Fibroblast of skin of back (primary cell): ENCODE measurements around the gene CHID1.

Experiments
- DNase-seq: peaks from one replicate; pipeline ENCODE4 v3.0.0-alpha.2; 2013

Gene CHID1

DNA sequence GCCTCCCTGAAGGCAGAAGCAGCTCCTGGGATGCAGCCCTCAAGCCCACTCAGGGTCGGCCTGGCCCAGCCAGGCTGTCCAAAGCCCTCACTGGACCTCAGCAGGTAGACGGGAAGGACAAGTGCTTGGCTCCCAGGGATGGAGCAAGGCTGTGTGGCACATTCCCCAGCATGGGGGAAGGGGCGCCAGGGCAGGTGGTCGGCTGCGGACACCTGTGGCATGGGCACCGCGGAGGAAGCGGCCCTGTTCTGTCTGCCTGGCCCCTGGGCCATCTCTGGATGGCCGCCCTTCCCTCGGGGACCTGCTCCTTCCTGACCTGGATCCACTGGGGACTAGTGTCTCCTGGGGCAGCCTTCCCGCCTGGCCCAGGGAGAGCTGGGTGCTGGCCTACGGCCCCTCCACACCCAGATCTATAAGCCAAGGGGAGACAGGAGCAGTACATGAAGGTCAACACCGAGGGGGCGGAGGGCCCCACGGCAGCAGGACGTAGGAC lies 26.0 kb downstream of the CHID1 start:
- DNase-seq = no peak

DNA sequence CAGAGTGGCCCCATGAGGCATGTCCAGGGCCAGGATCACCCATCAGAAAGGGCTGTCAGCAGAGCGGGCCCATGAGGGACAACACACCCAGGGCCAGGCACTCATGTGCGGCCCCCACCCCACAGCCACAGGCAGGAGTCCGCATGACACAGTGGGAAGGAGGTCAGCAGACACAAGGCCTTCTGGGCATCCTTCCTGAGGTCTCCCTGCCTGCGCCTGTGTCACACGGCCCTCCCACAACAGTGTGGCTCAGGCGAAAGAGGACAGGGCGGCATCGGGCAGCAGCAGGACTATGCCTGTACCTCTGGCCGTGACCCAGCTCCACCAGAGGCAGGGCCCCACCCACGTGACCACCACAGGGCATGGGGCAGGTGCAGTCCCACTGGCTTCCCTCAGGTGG lies 27.1 kb downstream of the CHID1 start:
- no peak for DNase-seq

DNA sequence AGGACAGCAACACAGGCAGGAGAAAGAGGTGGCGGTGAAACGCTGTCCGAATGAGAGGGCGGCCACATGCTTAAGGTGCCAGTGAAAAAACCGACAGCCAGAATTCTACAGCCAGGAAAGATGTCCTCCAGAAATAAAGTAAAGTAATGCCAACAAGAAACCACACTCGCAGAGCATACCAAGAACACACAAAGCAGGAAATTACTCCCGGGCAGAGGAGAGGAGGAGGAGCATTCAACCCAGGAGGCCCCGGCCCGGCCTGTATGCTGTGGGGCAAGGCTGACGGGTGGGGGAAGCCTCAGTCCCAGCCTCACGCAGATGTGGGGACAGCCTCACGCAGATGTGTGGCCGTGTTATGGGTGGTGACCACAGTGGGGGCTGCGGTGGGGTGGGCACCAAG lies 28.0 kb downstream of the CHID1 start:
- peak; percentile 73 for DNase-seq

GRCh38 chr11:880447-880846 lies 30.2 kb downstream of the CHID1 start:
- no peak for DNase-seq

GRCh38 chr11:877565-877964 lies 33.0 kb downstream of the CHID1 start:
- DNase-seq = no peak

GRCh38 chr11:876545-876944 lies 34.1 kb downstream of the CHID1 start:
- DNase-seq = no peak

DNA sequence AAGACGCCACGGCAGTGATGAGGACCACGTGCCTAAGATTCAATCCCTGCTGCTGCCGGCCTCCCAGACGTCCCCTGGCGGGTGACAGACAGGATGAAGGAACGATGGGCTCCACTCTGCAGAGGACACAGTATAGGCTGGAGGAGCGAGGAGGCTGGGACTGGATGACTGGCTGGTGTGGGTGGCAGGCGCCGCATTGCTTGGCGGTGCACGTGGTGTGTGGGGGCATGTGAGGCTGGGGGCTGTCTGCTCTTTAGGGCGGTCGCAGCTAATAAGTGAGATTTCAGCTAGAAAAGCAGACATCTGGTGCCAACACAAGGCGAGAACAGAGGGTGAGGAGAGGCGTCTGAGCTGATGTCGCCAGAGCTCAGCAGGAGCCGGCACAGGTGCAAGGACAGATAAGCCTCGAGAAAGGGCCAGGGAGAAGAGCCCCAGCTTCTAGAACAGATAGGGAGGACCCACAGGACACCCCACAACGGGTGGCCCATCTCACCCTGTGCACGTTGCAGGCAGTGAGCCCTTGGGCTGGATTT lies 34.8 kb downstream of the CHID1 start:
- no peak for DNase-seq

GRCh38 chr11:875203-875602 lies 35.4 kb downstream of the CHID1 start:
- DNase-seq = no peak

DNA sequence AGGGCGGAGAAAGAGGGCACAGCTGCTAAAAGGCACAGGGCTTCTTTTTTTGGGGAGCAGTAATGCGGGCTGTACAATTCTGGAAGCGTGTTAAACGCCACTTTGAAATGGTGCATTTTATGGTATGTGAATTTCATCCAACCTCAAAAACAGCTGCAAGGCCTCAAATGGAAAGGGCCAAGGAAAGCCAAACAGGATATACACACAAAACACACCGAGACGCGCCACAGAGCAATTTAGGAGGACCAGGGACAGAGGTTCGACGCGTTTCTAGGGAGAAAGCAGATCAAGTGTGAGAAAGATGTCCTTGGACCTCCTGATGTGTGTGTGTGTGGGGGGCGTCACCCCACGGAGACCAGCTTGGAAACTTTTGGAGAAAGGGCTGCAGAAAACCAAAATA lies 36.9 kb downstream of the CHID1 start:
- DNase-seq = no peak

DNA sequence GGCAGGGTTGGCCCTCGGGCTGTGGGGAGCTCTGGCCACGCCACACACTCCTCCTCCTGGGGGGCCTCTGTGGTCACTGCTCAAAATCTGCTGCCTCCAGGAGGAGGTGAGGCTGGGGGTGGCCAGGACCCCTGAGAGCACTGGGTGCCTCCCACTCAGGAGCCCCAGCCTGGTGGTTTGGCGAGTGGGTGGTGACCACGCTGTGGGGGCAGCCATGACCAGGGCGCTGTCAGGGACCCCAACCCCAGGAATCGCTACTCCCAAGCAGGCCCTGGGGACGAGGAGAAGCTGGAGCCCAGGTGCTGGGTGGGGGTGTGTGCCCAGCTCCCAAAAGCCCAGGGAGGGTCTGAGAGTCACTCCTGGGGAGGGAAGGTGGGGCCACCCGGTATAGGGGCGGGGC lies 37.8 kb downstream of the CHID1 start:
- DNase-seq = no peak

DNA sequence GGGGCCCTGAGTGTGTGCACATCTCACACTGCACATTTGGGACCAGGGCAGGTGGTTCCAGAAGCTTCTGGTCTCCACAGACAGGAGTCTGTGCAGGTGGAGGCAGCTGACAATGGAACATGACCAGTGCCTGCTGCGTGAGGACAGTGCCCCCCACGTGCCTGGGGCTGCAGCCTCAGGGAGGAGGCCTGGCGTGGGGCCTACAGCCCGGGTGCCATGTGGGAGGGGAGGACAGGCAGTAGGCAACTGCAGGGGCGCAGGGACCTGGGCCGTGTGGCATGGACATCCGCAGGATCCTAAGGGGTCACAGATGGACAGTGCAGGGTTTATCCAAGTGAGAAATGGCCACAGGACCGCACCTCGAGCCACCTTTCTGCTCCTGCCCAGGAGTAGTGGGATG lies 39.1 kb downstream of the CHID1 start:
- no peak for DNase-seq

- no peak for DNase-seq
Measured at GRCh38 chr11:870418-870817, 40.2 kb downstream of the CHID1 start.

GRCh38 chr11:870127-870413 lies 40.5 kb downstream of the CHID1 start:
- DNase-seq = no peak

GRCh38 chr11:869399-870126 lies 41.0 kb downstream of the CHID1 start:
- DNase-seq = no peak

- no peak for DNase-seq
Measured at GRCh38 chr11:868802-869201, 41.8 kb downstream of the CHID1 start.

GRCh38 chr11:868394-868793 lies 42.2 kb downstream of the CHID1 start:
- DNase-seq = no peak

- DNase-seq = no peak
Measured at GRCh38 chr11:867856-868358, 42.7 kb downstream of the CHID1 start.

- no peak for DNase-seq
Measured at GRCh38 chr11:866481-866880, 44.1 kb downstream of the CHID1 start.

GRCh38 chr11:865462-866430 lies 44.9 kb downstream of the CHID1 start:
- no peak for DNase-seq

DNA sequence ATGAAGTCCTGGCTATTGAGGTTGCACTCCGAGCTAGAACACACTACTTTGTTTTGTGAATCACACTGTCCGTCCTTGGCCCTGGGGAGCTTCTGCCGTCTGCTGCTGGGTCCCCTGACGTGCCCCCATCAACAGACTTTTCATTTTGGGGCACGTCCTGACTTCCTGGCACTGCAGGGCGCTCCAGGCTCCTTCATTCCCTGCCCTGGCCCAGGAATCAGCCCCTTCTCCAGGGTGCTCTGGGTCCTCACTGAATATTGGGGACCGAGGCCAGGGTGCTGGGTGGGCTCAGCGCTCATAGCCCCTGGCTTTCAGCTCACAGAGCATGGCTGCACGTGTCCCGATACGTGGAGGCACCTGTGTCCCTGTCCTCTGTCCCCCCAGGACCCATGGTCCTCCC lies 45.7 kb downstream of the CHID1 start:
- no peak for DNase-seq

DNA sequence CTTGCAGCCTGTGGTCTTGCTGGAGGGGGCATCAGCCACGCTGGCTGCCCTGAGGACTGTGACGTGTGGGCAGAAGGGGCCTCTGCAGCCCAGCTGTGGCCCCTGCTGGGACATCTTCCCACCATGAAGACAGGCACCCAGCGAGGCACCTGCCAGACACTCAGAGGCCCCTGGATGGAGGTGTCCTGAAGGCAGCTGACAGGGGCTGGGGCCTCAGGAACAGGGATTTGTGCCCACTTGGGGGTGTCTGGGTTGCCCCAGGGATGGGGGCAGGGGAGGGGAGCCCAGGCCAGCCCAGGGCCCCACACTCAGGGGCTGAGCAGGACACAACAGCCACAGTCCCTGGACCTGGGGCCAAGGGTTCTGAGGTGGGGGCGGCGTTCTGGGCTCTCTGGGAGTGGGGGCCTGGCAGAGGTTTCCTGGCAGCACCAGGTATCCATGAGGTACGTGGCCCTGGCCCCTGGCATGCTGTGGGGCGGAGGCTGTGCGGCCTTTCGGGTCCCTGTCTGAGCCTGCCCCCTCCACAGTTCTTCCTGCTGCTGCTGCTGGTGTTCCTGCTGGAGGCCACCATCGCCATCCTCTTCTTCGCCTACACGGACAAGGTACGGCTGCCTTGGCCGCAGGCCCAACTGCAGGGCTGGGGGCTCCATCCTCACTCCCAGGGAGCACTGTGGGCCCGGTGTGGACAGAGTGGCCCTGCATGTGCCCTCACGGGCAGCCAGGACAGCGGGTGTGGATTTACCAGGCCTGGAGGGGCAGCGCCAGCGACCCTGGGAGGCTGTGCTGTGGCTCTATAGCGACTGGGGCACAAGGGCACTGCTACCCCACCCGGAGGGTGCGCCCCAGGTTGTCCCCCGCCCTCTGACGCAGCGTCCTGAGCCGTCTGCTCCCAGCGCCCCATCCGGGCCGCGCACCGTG lies 46.4 kb downstream of the CHID1 start:
- DNase-seq = no peak
